ENCODE results near the gene ENTHD1.

Gene ENTHD1

DNA sequence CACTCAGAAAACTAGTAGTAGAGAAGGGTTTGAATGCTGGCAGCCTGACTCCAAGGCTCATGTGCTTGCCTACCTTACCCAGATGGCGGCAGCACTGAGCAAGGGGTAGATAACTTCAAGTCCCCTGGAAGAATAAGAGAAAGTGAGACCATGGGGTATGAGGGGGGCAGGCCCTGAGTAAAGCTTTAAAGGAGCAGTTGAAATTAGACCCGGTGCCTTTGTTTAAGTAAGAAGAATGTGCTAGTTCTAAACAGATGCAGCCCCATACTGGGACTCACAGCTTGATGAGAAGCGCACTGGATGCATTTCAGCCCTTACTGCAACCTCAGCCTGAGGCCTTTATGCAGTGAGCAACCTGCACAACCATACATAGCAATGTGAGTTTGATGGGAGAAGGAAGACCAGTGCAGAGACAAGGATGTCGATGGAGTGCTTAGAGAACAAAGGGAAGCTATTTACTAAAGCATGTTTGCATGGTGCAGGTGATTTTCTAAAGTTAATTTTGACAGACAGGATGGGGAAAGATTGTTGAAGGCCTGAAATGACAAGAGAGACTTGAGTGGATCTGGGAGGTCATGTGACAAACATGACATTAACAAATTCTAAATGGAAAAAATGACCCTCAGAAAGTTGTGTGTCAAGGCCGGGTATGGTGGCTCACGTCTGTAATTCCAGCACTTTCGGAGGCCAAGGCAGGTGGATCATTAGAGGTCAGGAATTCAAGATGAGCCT is 39.5 kb upstream of the ENTHD1 start:
- no peak for TF ChIP-seq ZBTB7A (IDR thresholded peaks at IDR 0.05; ENCODE audit: low read depth)
- TF ChIP-seq RAD21 (IDR thresholded peaks at IDR 0.05; ENCODE audit: low read depth): peak; percentile 47; the same call in 1 of the 2 replicates
- TF ChIP-seq NFIC (IDR thresholded peaks at IDR 0.05): no peak

GRCh38 chr22:39932166-39932565 is 38.6 kb upstream of the ENTHD1 start:
- TF ChIP-seq, protein P1, sequence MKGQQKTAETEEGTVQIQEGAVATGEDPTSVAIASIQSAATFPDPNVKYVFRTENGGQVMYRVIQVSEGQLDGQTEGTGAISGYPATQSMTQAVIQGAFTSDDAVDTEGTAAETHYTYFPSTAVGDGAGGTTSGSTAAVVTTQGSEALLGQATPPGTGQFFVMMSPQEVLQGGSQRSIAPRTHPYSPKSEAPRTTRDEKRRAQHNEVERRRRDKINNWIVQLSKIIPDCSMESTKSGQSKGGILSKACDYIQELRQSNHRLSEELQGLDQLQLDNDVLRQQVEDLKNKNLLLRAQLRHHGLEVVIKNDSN (IDR thresholded peaks at IDR 0.05): no peak
- TF ChIP-seq, protein P2, sequence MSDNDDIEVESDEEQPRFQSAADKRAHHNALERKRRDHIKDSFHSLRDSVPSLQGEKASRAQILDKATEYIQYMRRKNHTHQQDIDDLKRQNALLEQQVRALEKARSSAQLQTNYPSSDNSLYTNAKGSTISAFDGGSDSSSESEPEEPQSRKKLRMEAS (IDR thresholded peaks at IDR 0.05): no peak
- TF ChIP-seq RAD21 (IDR thresholded peaks at IDR 0.05; ENCODE audit: low read depth) (no peak), EP300 (IDR thresholded peaks at IDR 0.05; ENCODE audit: borderline replicate concordance) (no peak), TAF1 (IDR thresholded peaks at IDR 0.05; ENCODE audit: low read depth) (no peak), FOXM1 (IDR thresholded peaks at IDR 0.05; ENCODE audit: borderline replicate concordance, low read depth) (no peak), REST (IDR thresholded peaks at IDR 0.05; ENCODE audit: low read depth) (no peak)

DNA sequence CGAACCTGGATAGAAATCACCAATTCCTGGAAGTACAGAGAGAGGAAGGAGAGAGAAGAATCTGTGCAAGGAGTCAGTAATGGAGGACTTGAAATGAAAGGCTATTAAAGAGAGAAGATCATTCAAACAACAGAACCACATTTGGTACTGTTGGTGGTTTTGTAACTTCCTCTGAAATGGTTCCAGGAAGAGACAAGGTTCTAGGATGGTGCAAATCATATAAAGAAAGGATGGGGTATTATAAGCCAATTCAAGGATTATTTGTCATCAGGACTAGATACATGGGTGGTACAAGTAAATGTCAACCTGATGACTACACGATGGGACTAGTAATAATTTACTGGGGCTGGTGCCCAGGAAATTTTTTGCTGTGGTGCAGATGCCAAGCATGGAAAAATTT is 37.7 kb upstream of the ENTHD1 start:
- TF ChIP-seq TCF12 (IDR thresholded peaks at IDR 0.05; ENCODE audit: low read depth) (no peak), TEAD4 (IDR thresholded peaks at IDR 0.05) (no peak), EP300 (IDR thresholded peaks at IDR 0.05; ENCODE audit: borderline replicate concordance) (no peak), RAD21 (IDR thresholded peaks at IDR 0.05; ENCODE audit: low read depth) (no peak), CREB1 (IDR thresholded peaks at IDR 0.05; ENCODE audit: low read depth) (no peak), REST (IDR thresholded peaks at IDR 0.05; ENCODE audit: low read depth) (no peak), EGR1 (IDR thresholded peaks at IDR 0.05) (no peak), ZBTB7A (IDR thresholded peaks at IDR 0.05; ENCODE audit: low read depth) (no peak), YY1 (IDR thresholded peaks at IDR 0.05; ENCODE audit: low read depth) (no peak), CEBPB (IDR thresholded peaks at IDR 0.05) (no peak), FOXM1 (IDR thresholded peaks at IDR 0.05; ENCODE audit: borderline replicate concordance, low read depth) (no peak), TAF1 (IDR thresholded peaks at IDR 0.05; ENCODE audit: low read depth) (no peak), NFIC (IDR thresholded peaks at IDR 0.05) (no peak)
- TF ChIP-seq, protein P2 (IDR thresholded peaks at IDR 0.05): no peak
- TF ChIP-seq, protein P1 (IDR thresholded peaks at IDR 0.05): no peak

- TF ChIP-seq RAD21 (IDR thresholded peaks at IDR 0.05; ENCODE audit: low read depth) (no peak), YY1 (IDR thresholded peaks at IDR 0.05; ENCODE audit: low read depth) (no peak), REST (IDR thresholded peaks at IDR 0.05; ENCODE audit: low read depth) (no peak), EP300 (IDR thresholded peaks at IDR 0.05; ENCODE audit: borderline replicate concordance) (no peak), CREB1 (IDR thresholded peaks at IDR 0.05; ENCODE audit: low read depth) (no peak), TEAD4 (IDR thresholded peaks at IDR 0.05) (no peak), ZBTB7A (IDR thresholded peaks at IDR 0.05; ENCODE audit: low read depth) (no peak), EGR1 (IDR thresholded peaks at IDR 0.05) (no peak), TCF12 (IDR thresholded peaks at IDR 0.05; ENCODE audit: low read depth) (no peak), TAF1 (IDR thresholded peaks at IDR 0.05; ENCODE audit: low read depth) (no peak), NFIC (IDR thresholded peaks at IDR 0.05) (no peak), CEBPB (IDR thresholded peaks at IDR 0.05) (no peak), FOXM1 (IDR thresholded peaks at IDR 0.05; ENCODE audit: borderline replicate concordance, low read depth) (no peak)
- TF ChIP-seq, protein P1 (IDR thresholded peaks at IDR 0.05): no peak
- TF ChIP-seq, protein P2 (IDR thresholded peaks at IDR 0.05): no peak
Measured at GRCh38 chr22:39928536-39929520, 35.3 kb upstream of the ENTHD1 start.
